ENCODE results near the gene MACROD2. TPM values are rescaled to one million over a fixed set of nuclear protein-coding genes. Genes with fewer than 3 reads are reported as not detected.
"Not testable (repeated sequence)": the region's sequence is repeated elsewhere in the genome, so short reads cannot be mapped to it uniquely, and the experiment has no call there.

MACROD2 gene
- total RNA-seq, 2 donors from 2014 or later, result 8.0 to 19.4 TPM

- no peak for DNase-seq (ENCODE audit: low spot score)
- Histone ChIP-seq H3K27me3 (replicated peaks; ENCODE audit: insufficient read depth) (no peaks in the 10 kb centered on the region), H3K4me1 (replicated peaks) (no peaks in the 10 kb centered on the region), H3K36me3 (no peaks in the 10 kb centered on the region), H3K9me3 (no peaks in the 10 kb centered on the region), H3K4me3 (no peak overlapping the region), H3K27ac (no peak overlapping the region)
- TF ChIP-seq POLR2AphosphoS5 (IDR thresholded peaks at IDR 0.05) (no peak), CTCF (IDR thresholded peaks at IDR 0.05) (no peak), POLR2A (IDR thresholded peaks at IDR 0.05) (no peak)
- WGBS, result 85% methylated on average over 4 of the region's 4 CpGs
- intact Hi-C loops (cut with DNase I), result no loop called here
Observed at GRCh38 chr20:13984211-13984610, 11.1 kb upstream of the MACROD2 start.

GRCh38 chr20:13990465-13990864 is 4.9 kb upstream of the MACROD2 start, which contains the start of gene SEL1L2:
TSS of gene SEL1L2 (minus strand) at chr20:13990614. CDS start at chr20:13990534, 80 bp downstream.
- DNase-seq (ENCODE audit: low spot score), result no peak
- Histone ChIP-seq H3K4me1 (replicated peaks) (no peaks in the 10 kb centered on the region), H3K4me3 (no peak within 1 kb of the TSS), H3K27ac (no peak within 1 kb of the TSS), H3K9me3 (no peaks in the 10 kb centered on the region), H3K27me3 (replicated peaks; ENCODE audit: insufficient read depth) (no peaks in the 10 kb centered on the region), H3K36me3 (no peaks in the 10 kb centered on the region)
- WGBS, result 48% methylated on average over 5 of the region's 5 CpGs
- intact Hi-C loops (cut with DNase I), result loop anchor here (10.0 kb wide), 1 partner anchor 64 kb away; no protein-coding TSS in a partner anchor
- TF ChIP-seq CTCF (IDR thresholded peaks at IDR 0.05) (no peak), POLR2A (IDR thresholded peaks at IDR 0.05) (no peak), POLR2AphosphoS5 (IDR thresholded peaks at IDR 0.05) (no peak)

GRCh38 chr20:13991311-13991710 is 4.0 kb upstream of the MACROD2 start:
- Histone ChIP-seq H3K36me3 (no peaks in the 10 kb centered on the region), H3K27ac (no peak overlapping the region), H3K4me3 (no peak overlapping the region), H3K27me3 (replicated peaks; ENCODE audit: insufficient read depth) (no peaks in the 10 kb centered on the region), H3K9me3 (no peaks in the 10 kb centered on the region), H3K4me1 (replicated peaks) (no peaks in the 10 kb centered on the region)
- DNase-seq (ENCODE audit: low spot score), result no peak
- intact Hi-C loops (cut with DNase I), result loop anchor here (10.0 kb wide), 1 partner anchor 63 kb away; no protein-coding TSS in a partner anchor
- TF ChIP-seq CTCF (IDR thresholded peaks at IDR 0.05) (no peak), POLR2AphosphoS5 (IDR thresholded peaks at IDR 0.05) (no peak), POLR2A (IDR thresholded peaks at IDR 0.05) (no peak)
- 29% methylated on average over 1 of the region's 1 CpG for WGBS

GRCh38 chr20:13991955-13992354 is 3.4 kb upstream of the MACROD2 start:
- DNase-seq (ENCODE audit: low spot score); H3K4me3 ChIP-seq; H3K27ac ChIP-seq; H3K27me3 ChIP-seq (replicated peaks; ENCODE audit: insufficient read depth); H3K36me3 ChIP-seq; H3K4me1 ChIP-seq (replicated peaks); H3K9me3 ChIP-seq: not testable (repeated sequence)
- WGBS, result 92% methylated on average over 5 of the region's 5 CpGs
- intact Hi-C loops (cut with DNase I), result loop anchor here (10.0 kb wide), 1 partner anchor 63 kb away; no protein-coding TSS in a partner anchor

GRCh38 chr20:13995841-13996240 is 525 bp downstream of the MACROD2 start:
- Histone ChIP-seq H3K27ac (peak overlapping the region; percentile 71 to 73), H3K36me3 (no peaks in the 10 kb centered on the region), H3K4me3 (peak overlapping the region; percentile 65 to 76), H3K27me3 (replicated peaks; ENCODE audit: insufficient read depth) (no peaks in the 10 kb centered on the region), H3K9me3 (no peaks in the 10 kb centered on the region), H3K4me1 (replicated peaks) (no peaks in the 10 kb centered on the region)
- peak; percentile 52 for DNase-seq (ENCODE audit: low spot score)
- no peak for TF ChIP-seq POLR2A (IDR thresholded peaks at IDR 0.05)
- TF ChIP-seq CTCF (IDR thresholded peaks at IDR 0.05), result peak in 1 of 4 experiments; percentile 4
- no peak for TF ChIP-seq POLR2AphosphoS5 (IDR thresholded peaks at IDR 0.05)
- intact Hi-C loops (cut with DNase I), result loop anchor here (2.0 to 10.0 kb wide), 2 partner anchors 59 to 179 kb away; no protein-coding TSS in a partner anchor
- 4% methylated on average over 37 of the region's 52 CpGs for WGBS
